Measurements from ENCODE around the gene MRM1. TPM values are rescaled to one million over a fixed set of nuclear protein-coding genes. Genes with fewer than 3 reads are reported as not detected.

The MRM1 gene
- total RNA-seq, 6 experiments from 2014 or later, result 2.5 to 8.6 (median 6.0) TPM

DNA sequence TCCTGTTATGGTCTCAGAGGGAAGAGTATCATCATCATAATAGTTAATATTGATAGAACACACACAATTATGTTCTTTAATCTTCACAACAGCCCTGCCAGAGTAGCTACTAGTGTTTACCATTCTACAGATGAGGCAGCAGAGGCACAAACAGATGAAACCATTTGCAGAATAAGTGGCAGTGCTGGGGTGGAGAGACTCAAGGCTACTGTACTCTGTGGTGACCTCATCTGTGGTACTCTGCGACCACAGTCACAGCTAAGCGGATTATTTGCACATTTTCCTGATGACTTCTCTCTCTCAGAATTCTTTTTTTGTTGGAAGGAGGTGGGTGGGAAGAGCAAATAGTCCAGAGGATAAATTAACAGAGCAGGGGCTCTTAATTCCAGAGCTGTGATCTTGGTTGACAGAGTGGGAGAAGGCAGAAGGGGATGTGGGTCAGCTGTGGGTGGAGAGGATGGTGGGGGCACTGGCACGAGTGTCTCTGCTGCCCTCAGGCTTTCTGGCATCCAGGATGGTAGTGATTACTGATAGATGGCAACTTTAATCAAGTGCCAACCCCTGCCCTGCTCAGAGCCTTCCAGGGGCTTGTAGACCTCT lies 41.8 kb downstream of the MRM1 start:
- H3K36me3 ChIP-seq, result no peaks in the 10 kb centered on the region
- no peaks in the 10 kb centered on the region for H3K9me3 ChIP-seq
- intact Hi-C loops (cut with DNase I), result no loop called here
- H3K4me3 ChIP-seq, result no peak overlapping the region
- H3K4me1 ChIP-seq, result peaks cover 0 to 12% (median 0%) of the 10 kb centered on the region in 4 donors
- peaks cover 7 to 11% of the 10 kb centered on the region in 2 donors for H3K27me3 ChIP-seq
- 54% methylated on average over 3 of the region's 3 CpGs for WGBS (ENCODE audit: insufficient coverage, low coverage, low lambda C conversion rate, missing lambda C conversion rate)
- DNase-seq (no peak), ATAC-seq (no peak)
- no peak overlapping the region for H3K27ac ChIP-seq
- no peak for TF ChIP-seq POLR2A (IDR thresholded peaks at IDR 0.05)
- TF ChIP-seq, protein P1, sequence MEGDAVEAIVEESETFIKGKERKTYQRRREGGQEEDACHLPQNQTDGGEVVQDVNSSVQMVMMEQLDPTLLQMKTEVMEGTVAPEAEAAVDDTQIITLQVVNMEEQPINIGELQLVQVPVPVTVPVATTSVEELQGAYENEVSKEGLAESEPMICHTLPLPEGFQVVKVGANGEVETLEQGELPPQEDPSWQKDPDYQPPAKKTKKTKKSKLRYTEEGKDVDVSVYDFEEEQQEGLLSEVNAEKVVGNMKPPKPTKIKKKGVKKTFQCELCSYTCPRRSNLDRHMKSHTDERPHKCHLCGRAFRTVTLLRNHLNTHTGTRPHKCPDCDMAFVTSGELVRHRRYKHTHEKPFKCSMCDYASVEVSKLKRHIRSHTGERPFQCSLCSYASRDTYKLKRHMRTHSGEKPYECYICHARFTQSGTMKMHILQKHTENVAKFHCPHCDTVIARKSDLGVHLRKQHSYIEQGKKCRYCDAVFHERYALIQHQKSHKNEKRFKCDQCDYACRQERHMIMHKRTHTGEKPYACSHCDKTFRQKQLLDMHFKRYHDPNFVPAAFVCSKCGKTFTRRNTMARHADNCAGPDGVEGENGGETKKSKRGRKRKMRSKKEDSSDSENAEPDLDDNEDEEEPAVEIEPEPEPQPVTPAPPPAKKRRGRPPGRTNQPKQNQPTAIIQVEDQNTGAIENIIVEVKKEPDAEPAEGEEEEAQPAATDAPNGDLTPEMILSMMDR (IDR thresholded peaks at IDR 0.05), result no peak

DNA sequence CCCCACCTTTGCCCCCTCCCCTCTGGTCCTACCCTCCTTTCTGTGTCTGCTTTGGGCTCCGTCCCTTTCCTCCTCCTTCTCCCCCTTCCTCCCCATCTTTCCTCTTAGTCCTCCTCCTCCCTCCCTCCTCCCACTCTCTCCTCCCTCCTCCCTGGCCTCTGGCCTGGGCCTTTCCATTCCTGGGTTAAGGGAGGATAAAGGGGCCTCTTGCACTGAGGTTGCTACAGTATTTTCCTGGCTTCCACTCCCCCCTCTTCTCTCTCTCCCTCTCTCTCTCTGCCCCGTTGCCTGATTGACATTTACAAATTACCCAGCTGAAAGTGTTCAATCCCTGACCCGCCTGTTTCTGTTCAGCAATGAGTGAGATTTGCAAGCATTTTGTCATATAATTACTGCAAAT lies 44.0 kb downstream of the MRM1 start:
- ATAC-seq (no peak), DNase-seq (no peak)
- Histone ChIP-seq H3K4me1 (peaks cover 0 to 12% (median 0%) of the 10 kb centered on the region in 4 donors), H3K27me3 (peaks cover 4 to 7% of the 10 kb centered on the region in 2 donors), H3K27ac (no peak overlapping the region), H3K9me3 (no peaks in the 10 kb centered on the region), H3K36me3 (no peaks in the 10 kb centered on the region), H3K4me3 (no peak overlapping the region)
- intact Hi-C loops (cut with DNase I), result no loop called here
- no peak for TF ChIP-seq POLR2A (IDR thresholded peaks at IDR 0.05)
- TF ChIP-seq, protein P1 (IDR thresholded peaks at IDR 0.05), result no peak
- WGBS (ENCODE audit: insufficient coverage, low coverage, low lambda C conversion rate, missing lambda C conversion rate), result 86% methylated on average over 3 of the region's 3 CpGs

DNA sequence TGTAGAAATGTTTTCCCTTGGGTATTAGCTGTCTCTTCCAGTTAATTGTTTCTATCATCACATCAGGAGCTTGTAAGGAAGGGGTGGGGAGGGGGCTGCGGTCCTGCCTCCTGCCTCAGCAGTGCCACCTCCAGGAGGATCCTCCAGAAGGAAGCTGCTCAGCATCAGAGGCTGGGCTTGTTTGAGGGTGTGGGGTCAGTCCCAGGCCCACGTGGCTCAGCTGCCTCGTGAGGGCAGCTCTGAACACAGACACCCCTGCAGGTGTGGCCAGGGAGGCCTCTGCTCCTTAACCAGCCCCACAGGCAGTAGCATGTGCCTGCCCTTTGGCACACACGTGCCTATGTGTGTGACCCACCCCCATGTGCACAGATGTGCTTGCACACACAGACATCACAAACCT lies 46.3 kb downstream of the MRM1 start:
- intact Hi-C loops (cut with DNase I), result no loop called here
- TF ChIP-seq, protein P1 (IDR thresholded peaks at IDR 0.05), result no peak
- no peak for TF ChIP-seq POLR2A (IDR thresholded peaks at IDR 0.05)
- DNase-seq (no peak), ATAC-seq (no peak)
- Histone ChIP-seq H3K9me3 (no peaks in the 10 kb centered on the region), H3K4me1 (no peaks in the 10 kb centered on the region), H3K4me3 (no peak overlapping the region), H3K36me3 (no peaks in the 10 kb centered on the region), H3K27ac (no peak overlapping the region), H3K27me3 (no peaks in the 10 kb centered on the region)
- 25% methylated on average over 2 of the region's 4 CpGs for WGBS (ENCODE audit: insufficient coverage, low coverage, low lambda C conversion rate, missing lambda C conversion rate)

DNA sequence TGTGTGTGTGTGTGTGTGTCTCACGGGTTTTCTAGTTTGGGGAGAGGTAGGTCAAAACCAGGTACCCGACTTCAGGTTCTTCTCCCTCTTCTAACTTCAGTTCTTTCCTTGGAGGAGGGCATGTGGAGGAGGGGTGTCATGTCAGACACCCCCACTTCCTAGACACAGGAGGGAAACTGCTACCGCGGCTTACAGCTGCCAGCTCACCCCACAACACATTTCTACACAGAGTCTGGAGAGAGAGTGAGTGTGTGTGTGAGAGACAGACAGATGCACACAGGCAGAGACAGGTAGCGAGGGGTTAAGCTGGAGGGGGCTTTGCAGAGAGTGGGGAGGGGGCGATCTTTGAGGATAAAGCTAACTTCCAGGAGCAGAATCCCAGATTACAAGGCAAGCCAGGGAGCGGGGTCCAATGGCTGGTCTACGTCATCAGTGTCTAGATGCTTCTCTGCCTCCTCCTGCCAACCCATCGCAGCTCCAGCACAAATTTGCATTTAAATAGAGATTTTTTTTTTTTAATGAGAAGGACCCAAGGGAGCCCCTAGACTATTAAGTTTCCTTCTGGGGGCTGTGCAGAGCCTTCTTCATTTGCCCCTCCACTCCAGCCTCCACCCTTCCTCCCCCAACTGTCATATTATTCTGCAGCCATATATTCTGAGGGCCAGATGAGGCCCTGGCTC lies 48.9 kb downstream of the MRM1 start:
- intact Hi-C loops (cut with DNase I), result no loop called here
- TF ChIP-seq, protein P1 (IDR thresholded peaks at IDR 0.05), result no peak
- no peak for TF ChIP-seq POLR2A (IDR thresholded peaks at IDR 0.05)

More for the DNA sequence above, 48.9 kb downstream of the MRM1 start:
- H3K27ac ChIP-seq, result no peak overlapping the region
- ATAC-seq (no peak), DNase-seq (no peak)
- H3K4me3 ChIP-seq, result no peak overlapping the region
- no peaks in the 10 kb centered on the region for H3K36me3 ChIP-seq
- WGBS (ENCODE audit: insufficient coverage, low coverage, low lambda C conversion rate, missing lambda C conversion rate), result 43% methylated on average over 5 of the region's 9 CpGs
- no peaks in the 10 kb centered on the region for H3K4me1 ChIP-seq
- no peaks in the 10 kb centered on the region for H3K9me3 ChIP-seq
- no peaks in the 10 kb centered on the region for H3K27me3 ChIP-seq
